SU-DHL-6 (cell line): ENCODE measurements around the gene DCHS2.

Source experiments
- H2AFZ ChIP-seq: fragments of 200-600 bp; sonication (generic); 2 replicates; pipeline ENCODE4 v1.6.1; 2014; ENCODE audit warnings: low read depth, mild to moderate bottlenecking, moderate library complexity, mixed read lengths, antibody characterized with exemption, low read length; ENCODE audit not compliant: severe bottlenecking
- H3F3A ChIP-seq: fragments of 200-600 bp; shearing (Covaris generic); 2 replicates; pipeline ENCODE4 v1.6.0; 2016; ENCODE audit warnings: antibody characterized with exemption, mild to moderate bottlenecking; ENCODE audit not compliant: insufficient read depth
- H3K27ac ChIP-seq: fragments of 200-600 bp; sonication (generic); 2 replicates; pipeline ENCODE4 v1.5.1; 2016; ENCODE audit warnings: low read depth, mild to moderate bottlenecking, low read length, moderate library complexity, mixed read lengths
- H3K27me3 ChIP-seq: fragments of 200-600 bp; sonication (generic), shearing (Covaris generic); 2 replicates; pipeline ENCODE4 v1.6.0; 2014; ENCODE audit warnings: mild to moderate bottlenecking, low read length
- H3K36me3 ChIP-seq: fragments of 200-600 bp; sonication (generic); 2 replicates; pipeline ENCODE4 v1.6.1; 2014; ENCODE audit warnings: mild to moderate bottlenecking, low read length, mixed read lengths
- H3K4me2 ChIP-seq: fragments of 300-600, 200-600 bp; shearing (Covaris generic), sonication (generic); 2 replicates; pipeline ENCODE4 v1.6.0; 2014; ENCODE audit warnings: low read length, low read depth, mild to moderate bottlenecking; ENCODE audit not compliant: poor library complexity, severe bottlenecking
- H3K4me3 ChIP-seq: fragments of 200-600 bp; sonication (generic); 2 replicates; pipeline ENCODE4 v1.5.1; 2014; ENCODE audit warnings: antibody characterized with exemption, low read length, mild to moderate bottlenecking, mixed read lengths; ENCODE audit not compliant: insufficient read depth, poor library complexity, severe bottlenecking
- H3K79me2 ChIP-seq: fragments of 200-600 bp; sonication (generic); 2 replicates; pipeline ENCODE4 v1.6.1; 2014; ENCODE audit warnings: mild to moderate bottlenecking, low read length, moderate library complexity; ENCODE audit not compliant: insufficient read depth
- H3K9ac ChIP-seq: fragments of 200-600 bp; sonication (generic); 2 replicates; pipeline ENCODE4 v1.7.0; 2014; ENCODE audit warnings: mild to moderate bottlenecking, low read length
- H3K9me2 ChIP-seq: fragments of 200-600 bp; sonication (generic); replicated peaks from 2 replicates; pipeline ENCODE4 v1.6.1; 2014; ENCODE audit warnings: low read length; ENCODE audit not compliant: insufficient read depth
- H3K9me3 ChIP-seq: fragments of 200-600 bp; sonication (generic); 2 replicates; pipeline ENCODE4 v1.6.1; 2014; ENCODE audit warnings: low read length, mixed read lengths; ENCODE audit not compliant: insufficient read depth
- H4K20me1 ChIP-seq: fragments of 200-600 bp; sonication (generic); 2 replicates; pipeline ENCODE4 v1.6.1; 2014; ENCODE audit warnings: low read depth, mild to moderate bottlenecking, antibody characterized with exemption, low read length, moderate library complexity, mixed read lengths
- EZH2phosphoT487 ChIP-seq: fragments of 200-600 bp; sonication (generic), shearing (Covaris generic); conservative IDR thresholded peaks from 2 replicates; pipeline ENCODE4 v1.6.1; 2018; ENCODE audit warnings: mild to moderate bottlenecking, antibody characterized with exemption, low read length, moderate library complexity, mixed read lengths
- TF ChIP-seq, protein P1 (sequence below): fragments of 200-600 bp; sonication (generic); IDR thresholded peaks from one replicate; pipeline ENCODE4 v1.5.1; 2017; ENCODE audit warnings: antibody characterized with exemption, mild to moderate bottlenecking, low read length, moderate library complexity; ENCODE audit not compliant: insufficient read depth, poor library complexity, severe bottlenecking

Gene DCHS2

DNA sequence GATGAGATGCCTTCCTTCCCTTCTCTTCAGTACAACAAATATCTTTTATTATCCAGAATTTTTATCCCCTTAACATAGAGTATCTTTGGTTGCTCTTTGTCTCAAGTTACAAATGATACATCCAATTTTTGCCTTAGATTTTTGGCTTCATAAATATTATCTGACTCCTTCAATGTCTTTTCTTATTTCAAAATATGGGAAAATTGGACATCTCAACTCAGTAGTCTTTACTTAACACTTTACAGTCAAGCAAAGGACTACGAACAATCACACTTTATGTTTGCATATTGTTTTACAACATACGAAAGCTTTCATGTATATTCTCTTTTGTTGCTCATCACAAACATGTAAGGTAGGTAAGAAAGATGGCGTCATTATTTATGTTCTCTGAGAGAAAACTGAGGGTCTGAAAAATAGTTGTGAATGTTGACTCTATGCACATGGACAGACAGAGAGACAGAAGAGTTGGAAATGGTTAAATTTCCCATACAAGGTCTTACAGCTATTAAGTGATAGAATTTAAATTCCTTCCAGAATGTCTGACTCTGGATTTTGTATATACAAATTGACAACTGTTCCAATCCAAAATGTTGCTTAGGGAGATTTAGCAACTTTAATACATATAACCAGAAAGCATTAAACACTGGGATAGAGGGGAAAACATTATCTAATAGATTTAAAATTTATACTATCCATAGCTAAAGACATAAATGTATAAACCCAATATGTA lies 29.4 kb downstream of the DCHS2 start:
- H2AFZ ChIP-seq = no peak overlapping the region
- no peak for TF ChIP-seq EZH2phosphoT487
- TF ChIP-seq, protein P1, sequence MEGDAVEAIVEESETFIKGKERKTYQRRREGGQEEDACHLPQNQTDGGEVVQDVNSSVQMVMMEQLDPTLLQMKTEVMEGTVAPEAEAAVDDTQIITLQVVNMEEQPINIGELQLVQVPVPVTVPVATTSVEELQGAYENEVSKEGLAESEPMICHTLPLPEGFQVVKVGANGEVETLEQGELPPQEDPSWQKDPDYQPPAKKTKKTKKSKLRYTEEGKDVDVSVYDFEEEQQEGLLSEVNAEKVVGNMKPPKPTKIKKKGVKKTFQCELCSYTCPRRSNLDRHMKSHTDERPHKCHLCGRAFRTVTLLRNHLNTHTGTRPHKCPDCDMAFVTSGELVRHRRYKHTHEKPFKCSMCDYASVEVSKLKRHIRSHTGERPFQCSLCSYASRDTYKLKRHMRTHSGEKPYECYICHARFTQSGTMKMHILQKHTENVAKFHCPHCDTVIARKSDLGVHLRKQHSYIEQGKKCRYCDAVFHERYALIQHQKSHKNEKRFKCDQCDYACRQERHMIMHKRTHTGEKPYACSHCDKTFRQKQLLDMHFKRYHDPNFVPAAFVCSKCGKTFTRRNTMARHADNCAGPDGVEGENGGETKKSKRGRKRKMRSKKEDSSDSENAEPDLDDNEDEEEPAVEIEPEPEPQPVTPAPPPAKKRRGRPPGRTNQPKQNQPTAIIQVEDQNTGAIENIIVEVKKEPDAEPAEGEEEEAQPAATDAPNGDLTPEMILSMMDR = no peak
- H4K20me1 ChIP-seq = no peaks in the 10 kb centered on the region
- H3K27ac ChIP-seq = no peak overlapping the region
- H3F3A ChIP-seq = no peaks in the 10 kb centered on the region
- H3K79me2 ChIP-seq = no peaks in the 10 kb centered on the region
- H3K4me2 ChIP-seq = no peak overlapping the region
- no peaks in the 10 kb centered on the region for H3K9me2 ChIP-seq
- H3K4me3 ChIP-seq = no peak overlapping the region
- no peak overlapping the region for H3K9ac ChIP-seq
- no peaks in the 10 kb centered on the region for H3K36me3 ChIP-seq
- no peaks in the 10 kb centered on the region for H3K27me3 ChIP-seq
- H3K9me3 ChIP-seq = no peaks in the 10 kb centered on the region

DNA sequence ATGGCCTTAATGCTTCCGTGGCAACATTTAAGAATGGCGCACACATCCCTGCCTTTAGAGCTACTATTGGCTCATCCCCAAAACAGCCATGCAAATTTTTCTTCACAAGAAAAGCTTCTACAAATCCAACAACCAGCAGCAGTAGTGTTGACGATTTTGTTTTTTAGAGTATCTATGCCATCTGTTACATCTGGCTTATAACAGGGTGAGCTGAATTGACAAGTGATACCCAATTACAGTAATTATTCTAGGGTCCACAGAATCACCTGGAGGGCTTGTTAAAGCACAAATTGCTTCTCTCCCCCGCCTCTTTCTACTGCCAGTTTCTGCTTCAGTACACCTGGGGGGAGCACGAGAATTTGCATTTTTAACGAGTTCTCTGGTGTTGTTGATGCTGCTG lies 34.1 kb downstream of the DCHS2 start:
- no peaks in the 10 kb centered on the region for H3K27me3 ChIP-seq
- no peak overlapping the region for H3K4me2 ChIP-seq
- no peaks in the 10 kb centered on the region for H3F3A ChIP-seq
- H3K36me3 ChIP-seq = no peaks in the 10 kb centered on the region
- no peaks in the 10 kb centered on the region for H3K9me3 ChIP-seq
- H3K9ac ChIP-seq = no peak overlapping the region
- H2AFZ ChIP-seq = no peak overlapping the region
- H3K27ac ChIP-seq = no peak overlapping the region
- H3K79me2 ChIP-seq = no peaks in the 10 kb centered on the region
- TF ChIP-seq, protein P1 = no peak
- no peak for TF ChIP-seq EZH2phosphoT487
- no peaks in the 10 kb centered on the region for H3K9me2 ChIP-seq
- no peaks in the 10 kb centered on the region for H4K20me1 ChIP-seq
- H3K4me3 ChIP-seq = no peak overlapping the region

DNA sequence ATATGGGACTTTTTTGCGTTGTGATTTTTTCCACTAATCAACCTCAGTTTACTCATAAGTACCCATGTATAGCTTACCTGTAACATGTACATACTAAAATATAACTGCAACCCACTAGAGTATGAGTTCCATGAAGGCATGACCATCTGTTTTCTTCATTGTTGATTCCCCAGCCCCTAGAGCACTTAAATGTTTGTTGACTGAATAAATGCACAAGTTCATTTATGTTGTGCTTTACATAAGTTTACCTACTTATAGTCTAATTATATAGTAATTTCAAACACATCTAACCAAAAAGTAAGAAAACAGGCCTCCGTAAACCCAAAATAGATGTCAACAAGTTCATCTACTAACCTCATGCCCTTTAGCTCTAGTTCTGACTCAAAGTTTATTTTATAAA lies 34.7 kb downstream of the DCHS2 start:
- no peaks in the 10 kb centered on the region for H3K9me3 ChIP-seq
- H2AFZ ChIP-seq = no peak overlapping the region
- no peaks in the 10 kb centered on the region for H3K9me2 ChIP-seq
- no peak overlapping the region for H3K9ac ChIP-seq
- H3K79me2 ChIP-seq = no peaks in the 10 kb centered on the region
- no peak overlapping the region for H3K4me3 ChIP-seq
- H3K27ac ChIP-seq = no peak overlapping the region
- H3K36me3 ChIP-seq = no peaks in the 10 kb centered on the region
- no peaks in the 10 kb centered on the region for H4K20me1 ChIP-seq
- no peaks in the 10 kb centered on the region for H3K27me3 ChIP-seq
- TF ChIP-seq EZH2phosphoT487 = no peak
- TF ChIP-seq, protein P1 = no peak
- H3F3A ChIP-seq = no peaks in the 10 kb centered on the region
- no peak overlapping the region for H3K4me2 ChIP-seq

DNA sequence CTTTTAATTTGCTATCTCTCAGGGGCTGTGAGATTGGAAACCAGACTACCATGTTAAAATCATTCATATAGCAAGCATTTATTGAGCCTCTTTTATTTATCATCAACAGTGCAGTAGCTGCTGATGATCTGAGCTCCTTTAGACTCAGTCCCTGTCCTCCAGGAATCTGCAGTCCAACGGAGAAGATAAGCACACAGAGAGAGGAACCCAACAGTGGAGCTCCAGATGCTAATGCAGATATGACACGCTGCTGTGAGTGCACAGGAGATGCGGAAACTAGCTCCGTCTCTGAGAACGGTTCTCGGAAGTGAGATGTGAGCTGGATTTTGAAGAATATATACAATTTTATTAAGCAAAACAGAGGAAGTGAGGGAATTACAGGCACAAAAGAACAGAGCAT lies 35.4 kb downstream of the DCHS2 start:
- no peak overlapping the region for H3K27ac ChIP-seq
- H4K20me1 ChIP-seq = no peaks in the 10 kb centered on the region
- H2AFZ ChIP-seq = no peak overlapping the region
- H3F3A ChIP-seq = no peaks in the 10 kb centered on the region
- no peak overlapping the region for H3K4me2 ChIP-seq
- H3K9ac ChIP-seq = no peak overlapping the region
- H3K4me3 ChIP-seq = no peak overlapping the region
- H3K36me3 ChIP-seq = no peaks in the 10 kb centered on the region
- H3K79me2 ChIP-seq = no peaks in the 10 kb centered on the region
- H3K9me2 ChIP-seq = no peaks in the 10 kb centered on the region
- TF ChIP-seq, protein P1 = no peak
- no peak for TF ChIP-seq EZH2phosphoT487
- no peaks in the 10 kb centered on the region for H3K27me3 ChIP-seq
- no peaks in the 10 kb centered on the region for H3K9me3 ChIP-seq
